H7 (cell line): Measurements from ENCODE around the gene IGSF21. TPM values are rescaled to one million over a fixed set of nuclear protein-coding genes. Genes with fewer than 3 reads are reported as not detected.

Experiments used
- DNase-seq: peaks from one replicate; pipeline ENCODE4 v3.0.0; 2012
- H3K27me3 ChIP-seq: 2 replicates; pipeline ENCODE4 v1.6.0; 2011; ENCODE audit warnings: mild to moderate bottlenecking, low read length; ENCODE audit not compliant: control insufficient read depth, insufficient read depth
- H3K36me3 ChIP-seq: replicated peaks from 2 replicates; pipeline ENCODE4 v1.5.1; 2011; ENCODE audit warnings: low read length; ENCODE audit not compliant: control insufficient read depth, insufficient read depth
- H3K4me3 ChIP-seq: 2 replicates; pipeline ENCODE4 v1.5.1; 2011; ENCODE audit warnings: low read depth, mild to moderate bottlenecking, control low read depth, low read length, moderate library complexity; ENCODE audit not compliant: insufficient read depth
- total RNA-seq: library from RNA; depleted of rRNA; stranded (reverse); fragments of >200 nt; shearing (Covaris generic); gene quantifications from 2 replicates; pipeline ENCODE4 v1.2.3, GENCODE V29; 2014

The IGSF21 gene
- total RNA-seq, 1 experiment from 2014 or later = 32.0 TPM

- Histone ChIP-seq H3K27me3 (no peaks in the 10 kb centered on the region), H3K4me3 (no peak overlapping the region), H3K36me3 (no peaks in the 10 kb centered on the region)
- DNase-seq = no peak
Observed at GRCh38 chr1:18336801-18337200, 229.2 kb downstream of the IGSF21 start.

GRCh38 chr1:18337757-18338156, 230.2 kb downstream of the IGSF21 start:
- H3K4me3 ChIP-seq = no peak overlapping the region
- no peak for DNase-seq
- H3K36me3 ChIP-seq = no peaks in the 10 kb centered on the region
- no peaks in the 10 kb centered on the region for H3K27me3 ChIP-seq

- Histone ChIP-seq H3K4me3 (no peak overlapping the region), H3K27me3 (no peaks in the 10 kb centered on the region), H3K36me3 (no peaks in the 10 kb centered on the region)
- DNase-seq = no peak
Observed at GRCh38 chr1:18339161-18339560, 231.6 kb downstream of the IGSF21 start.

- no peak for DNase-seq
- Histone ChIP-seq H3K27me3 (no peaks in the 10 kb centered on the region), H3K4me3 (no peak overlapping the region), H3K36me3 (no peaks in the 10 kb centered on the region)
Observed at GRCh38 chr1:18340158-18340764, 232.7 kb downstream of the IGSF21 start.

- Histone ChIP-seq H3K36me3 (no peaks in the 10 kb centered on the region), H3K4me3 (no peak overlapping the region), H3K27me3 (no peaks in the 10 kb centered on the region)
- DNase-seq = no peak
Observed at GRCh38 chr1:18340787-18341186, 233.2 kb downstream of the IGSF21 start.

- H3K27me3 ChIP-seq = no peaks in the 10 kb centered on the region
- no peaks in the 10 kb centered on the region for H3K36me3 ChIP-seq
- H3K4me3 ChIP-seq = no peak overlapping the region
- no peak for DNase-seq
Observed at GRCh38 chr1:18341291-18342069, 233.9 kb downstream of the IGSF21 start.

GRCh38 chr1:18342744-18343143, 235.1 kb downstream of the IGSF21 start:
- Histone ChIP-seq H3K36me3 (no peaks in the 10 kb centered on the region), H3K4me3 (no peak overlapping the region)
- no peak for DNase-seq

GRCh38 chr1:18343581-18343980, 236.0 kb downstream of the IGSF21 start:
- Histone ChIP-seq H3K27me3 (no peaks in the 10 kb centered on the region), H3K4me3 (no peak overlapping the region), H3K36me3 (no peaks in the 10 kb centered on the region)
- DNase-seq = no peak

More at GRCh38 chr1:18342744-18343143, 235.1 kb downstream of the IGSF21 start:
- H3K27me3 ChIP-seq = no peaks in the 10 kb centered on the region

- no peaks in the 10 kb centered on the region for H3K36me3 ChIP-seq
- H3K27me3 ChIP-seq = no peaks in the 10 kb centered on the region
- DNase-seq = no peak
- H3K4me3 ChIP-seq = no peak overlapping the region
Observed at GRCh38 chr1:18344755-18345154, 237.2 kb downstream of the IGSF21 start.

- Histone ChIP-seq H3K4me3 (no peak overlapping the region), H3K27me3 (no peaks in the 10 kb centered on the region), H3K36me3 (no peaks in the 10 kb centered on the region)
- no peak for DNase-seq
Observed at GRCh38 chr1:18347559-18347958, 240.0 kb downstream of the IGSF21 start.

GRCh38 chr1:18348354-18348753, 240.8 kb downstream of the IGSF21 start:
- Histone ChIP-seq H3K4me3 (no peak overlapping the region), H3K27me3 (no peaks in the 10 kb centered on the region), H3K36me3 (no peaks in the 10 kb centered on the region)
- no peak for DNase-seq

- DNase-seq = no peak
- Histone ChIP-seq H3K36me3 (no peaks in the 10 kb centered on the region), H3K27me3 (no peaks in the 10 kb centered on the region), H3K4me3 (no peak overlapping the region)
Observed at GRCh38 chr1:18350747-18351146, 243.1 kb downstream of the IGSF21 start.

GRCh38 chr1:18351735-18352134, 244.1 kb downstream of the IGSF21 start:
- no peaks in the 10 kb centered on the region for H3K36me3 ChIP-seq
- H3K27me3 ChIP-seq = no peaks in the 10 kb centered on the region
- H3K4me3 ChIP-seq = no peak overlapping the region
- peak; percentile 75 for DNase-seq

- Histone ChIP-seq H3K4me3 (no peak overlapping the region), H3K36me3 (no peaks in the 10 kb centered on the region), H3K27me3 (no peaks in the 10 kb centered on the region)
- peak; percentile 74 for DNase-seq
Observed at GRCh38 chr1:18352636-18353265, 245.2 kb downstream of the IGSF21 start.

- Histone ChIP-seq H3K36me3 (no peaks in the 10 kb centered on the region), H3K4me3 (no peak overlapping the region), H3K27me3 (no peaks in the 10 kb centered on the region)
- no peak for DNase-seq
Observed at GRCh38 chr1:18353528-18353927, 245.9 kb downstream of the IGSF21 start.
